K562 (cell line): Measurements from ENCODE around the gene CRELD2. TPM values are rescaled to one million over a fixed set of nuclear protein-coding genes. Genes with fewer than 3 reads are reported as not detected.

Experiments used
- ATAC-seq: fragments of 200-7000 bp; cut with Tn5 transposase; 3 replicates; pipeline ENCODE4 v1.9.1; 2020; ENCODE audit warnings: moderate library complexity
- BruUV-seq: library from RNA; stranded (reverse); fragments of 400-500 nt; replicated peaks from 2 replicates; lab custom pipeline; 2021; lab: Mats Ljungman, UMichigan
- CTCF ChIA-PET: fragments of 300-600 bp; formaldehyde crosslinking; extraction: SDS; loops from one replicate; lab custom pipeline; 2021; ENCODE audit warnings: low intra/inter-chr PET ratio; lab: Yijun Ruan, JAX
- POLR2A ChIA-PET: fragments of 300-600, 350-650 bp; sonication (Branson Sonifier 250); formaldehyde crosslinking; extraction: SDS; loops from one replicate; lab custom pipeline; 2021; ENCODE audit warnings: antibody characterized with exemption, inconsistent platforms; lab: Yijun Ruan, JAX
- DNase-seq, 4 experiments: peaks; one replicate each; pipeline versions ENCODE4 v3.0.0 to v3.0.0-alpha.2; 2011 to 2018; ENCODE audit warnings: low spot score in 3 of 4, mixed read lengths in 3 of 4; ENCODE audit errors: extremely low read depth in 1 of 4
- FAIRE-seq: peaks from 2 replicates; lab custom pipeline; 2011; peaks lifted over from hg19 to GRCh38; lab: Jason Lieb, UNC
- H2AFZ ChIP-seq: 2 replicates; pipeline ENCODE4 v1.6.0; 2011; ENCODE audit warnings: low read depth, low read length, control low read depth, inconsistent platforms
- H3K27ac ChIP-seq: fragments of 200-600 bp; 3 replicates; pipeline ENCODE4 v1.8.0; 2011; ENCODE audit warnings: low read depth, mild to moderate bottlenecking, control low read depth, inconsistent platforms, low read length, moderate library complexity, mixed read lengths; ENCODE audit errors: extremely low read depth
- H3K27me3 ChIP-seq, 2 experiments: fragments of 300-600 bp in 1 of 2; 2 replicates in 1 of 2; 3 replicates in 1 of 2; pipeline versions ENCODE4 v1.6.0 to v1.8.0; 2011; ENCODE audit warnings: inconsistent platforms in 2 of 2, low read length in 2 of 2, mild to moderate bottlenecking in 1 of 2, mixed read lengths in 1 of 2, moderate library complexity in 1 of 2; ENCODE audit not compliant: control insufficient read depth in 2 of 2, insufficient read depth in 2 of 2
- H3K36me3 ChIP-seq: fragments of 300-600 bp; 3 replicates; pipeline ENCODE4 v1.8.0; 2011; ENCODE audit warnings: mild to moderate bottlenecking, low read length, inconsistent platforms; ENCODE audit not compliant: control insufficient read depth, insufficient read depth
- H3K4me1 ChIP-seq, 2 experiments: fragments of 200-600 bp in 1 of 2; replicated peaks in 1 of 2; 2 replicates in 1 of 2; 3 replicates in 1 of 2; pipeline versions ENCODE4 v1.5.1 to v1.8.0; 2011; ENCODE audit warnings: inconsistent platforms in 2 of 2, low read length in 2 of 2, mild to moderate bottlenecking in 1 of 2, mixed read lengths in 1 of 2, moderate library complexity in 1 of 2; ENCODE audit not compliant: control insufficient read depth in 2 of 2, insufficient read depth in 2 of 2
- H3K4me2 ChIP-seq: 2 replicates; pipeline ENCODE4 v1.6.1; 2011; ENCODE audit warnings: low read length, control low read depth, inconsistent platforms, mixed read lengths; ENCODE audit not compliant: insufficient read depth
- H3K4me3 ChIP-seq: fragments of 200-600 bp; sonication (generic), shearing (Covaris generic); 2 replicates; pipeline ENCODE4 v1.5.1; 2016; ENCODE audit warnings: control low read depth, inconsistent platforms
- H3K79me2 ChIP-seq: fragments of 200-600 bp; 3 replicates; pipeline ENCODE4 v1.8.0; 2011; ENCODE audit warnings: low read length, inconsistent platforms; ENCODE audit not compliant: control insufficient read depth, insufficient read depth
- H3K9ac ChIP-seq, 2 experiments: 2 replicates each; pipeline versions ENCODE4 v1.6.0 to v1.6.1; 2011; ENCODE audit warnings: low read depth in 2 of 2, low read length in 2 of 2, control low read depth in 1 of 2, inconsistent platforms in 1 of 2, mild to moderate bottlenecking in 1 of 2, mixed read lengths in 1 of 2; ENCODE audit not compliant: insufficient read depth in 1 of 2
- H3K9me1 ChIP-seq: one replicate; pipeline ENCODE4 v1.6.0; 2011; ENCODE audit warnings: inconsistent platforms, mild to moderate bottlenecking, low read length, moderate library complexity; ENCODE audit not compliant: control insufficient read depth, insufficient read depth
- H3K9me3 ChIP-seq: replicated peaks from 2 replicates; pipeline ENCODE4 v1.5.1; 2011; ENCODE audit warnings: low read depth, low read length, inconsistent platforms; ENCODE audit not compliant: control insufficient read depth, insufficient read depth
- H4K20me1 ChIP-seq: replicated peaks from 2 replicates; pipeline ENCODE4 v1.6.1; 2011; ENCODE audit warnings: low read length, inconsistent platforms, mixed read lengths; ENCODE audit not compliant: control insufficient read depth, insufficient read depth
- BDP1 ChIP-seq: IDR thresholded peaks from 3 replicates; pipeline ENCODE4 v1.6.1; 2011; ENCODE audit not compliant: insufficient read length, insufficient read depth
- CREB1 ChIP-seq, 2 experiments: sonication (generic) in 1 of 2; formaldehyde crosslinking in 1 of 2; IDR thresholded peaks; 2 replicates each; pipeline versions ENCODE4 v1.6.1 to v1.8.0; 2012 to 2022; ENCODE audit warnings: inconsistent platforms in 1 of 2, mild to moderate bottlenecking in 1 of 2, missing genetic modification reagents in 1 of 2, moderate library complexity in 1 of 2
- ESRRA ChIP-seq: fragments of 450-650 bp; IDR thresholded peaks from 2 replicates; pipeline ENCODE4 v1.6.1; 2014; ENCODE audit warnings: low read depth, mild to moderate bottlenecking, moderate library complexity, borderline replicate concordance
- IRF9 ChIP-seq: fragments of 450-650 bp; IDR thresholded peaks from 2 replicates; pipeline ENCODE4 v1.6.1; 2016; ENCODE audit warnings: missing biosample characterization, missing genetic modification characterization
- NKRF ChIP-seq: fragments of 450-650 bp; IDR thresholded peaks from 2 replicates; pipeline ENCODE4 v1.6.1; 2016; ENCODE audit warnings: borderline replicate concordance
- NUFIP1 ChIP-seq: fragments of 450-650 bp; IDR thresholded peaks from 2 replicates; pipeline ENCODE4 v1.6.1; 2018; ENCODE audit not compliant: partially characterized antibody
- POLR3G ChIP-seq: IDR thresholded peaks from 2 replicates; pipeline ENCODE4 v1.6.1; 2011; ENCODE audit not compliant: insufficient read length, insufficient replicate concordance; ENCODE audit errors: extremely low read depth
- SMARCE1 ChIP-seq: fragments of 450-650 bp; IDR thresholded peaks from 2 replicates; pipeline ENCODE4 v1.7.1; 2016; ENCODE audit warnings: mild to moderate bottlenecking
- TARDBP ChIP-seq: fragments of 450-650 bp; IDR thresholded peaks from 2 replicates; pipeline ENCODE4 v1.6.1; 2016
- TBP ChIP-seq: optimal IDR thresholded peaks from 2 replicates; pipeline ENCODE3; 2011; ENCODE audit warnings: low read depth, low read length, improper control_type of control experiment
- TCF7 ChIP-seq: sonication (generic); IDR thresholded peaks from 2 replicates; pipeline ENCODE4 v1.6.1; 2016; ENCODE audit warnings: antibody characterized with exemption, borderline replicate concordance
- ZNF133 ChIP-seq: fragments of 250-450 bp; sonication (Bioruptor Pico); IDR thresholded peaks from 2 replicates; pipeline ENCODE4 v1.4.0; 2020; ENCODE audit warnings: mild to moderate bottlenecking
- WGBS: fragments of 100-300 bp; shearing (Covaris generic); methylation state at CpG from one replicate; pipeline ENCODE4 v1.1.6; 2016; ENCODE audit warnings: low coverage, mixed read lengths; ENCODE audit not compliant: insufficient coverage; ENCODE audit errors: missing lambda C conversion rate; 5-methylcytosine and 5-hydroxymethylcytosine counted together
- in situ Hi-C: fragments of 300-500 bp; cut with MboI; formaldehyde crosslinking; loops from 4 replicates; pipeline ENCODE4 v1.15.0; 2018; ENCODE audit warnings: inconsistent platforms, mixed read lengths
- intact Hi-C: fragments of 100-400 bp; cut with micrococcal nuclease; formaldehyde crosslinking; loops from 2 replicates; pipeline ENCODE4 v1.14.2; 2022
- polyA plus RNA-seq, 8 experiments: library from polyadenylated mRNA; depleted of rRNA in 4 of 8; stranded (reverse) in 5 of 8; unstranded in 3 of 8; fragments of >200 nt; fragmentation: Nextera tagmentation in 2 of 8; fragmentation: Illumina TruSeq in 1 of 8; extraction: Ambion mirVana in 2 of 8; extraction: Trizol in 1 of 8; gene quantifications; 2 replicates each; pipeline versions ENCODE4 v1.2.1 to v1.2.3, GENCODE V29; 2011 to 2014; ENCODE audit warnings: inconsistent platforms in 1 of 8, missing spikeins in 1 of 8
- total RNA-seq, 7 experiments: library from RNA; depleted of rRNA in 6 of 7; stranded (reverse); fragments of >200 nt in 6 of 7; fragmentation: Illumina TruSeq in 2 of 7; extraction: Trizol in 2 of 7; gene quantifications; 2 replicates each; pipeline versions ENCODE4 v1.2.1 to v1.2.3, GENCODE V29; 2011 to 2021; ENCODE audit warnings: low replicate concordance in 1 of 7
- TF ChIP-seq, protein P1 (sequence below): sonication (generic); formaldehyde crosslinking; IDR thresholded peaks from 2 replicates; pipeline ENCODE4 v1.4.0; 2020; ENCODE audit warnings: mild to moderate bottlenecking, missing genetic modification reagents

Gene CRELD2
- total and polyA plus RNA-seq, 9 of the 15 experiments (the other 6 are each of a cell fraction or from before 2014, with no cell fraction given) = 0.96 to 25.3 (median 8.8) TPM

DNA sequence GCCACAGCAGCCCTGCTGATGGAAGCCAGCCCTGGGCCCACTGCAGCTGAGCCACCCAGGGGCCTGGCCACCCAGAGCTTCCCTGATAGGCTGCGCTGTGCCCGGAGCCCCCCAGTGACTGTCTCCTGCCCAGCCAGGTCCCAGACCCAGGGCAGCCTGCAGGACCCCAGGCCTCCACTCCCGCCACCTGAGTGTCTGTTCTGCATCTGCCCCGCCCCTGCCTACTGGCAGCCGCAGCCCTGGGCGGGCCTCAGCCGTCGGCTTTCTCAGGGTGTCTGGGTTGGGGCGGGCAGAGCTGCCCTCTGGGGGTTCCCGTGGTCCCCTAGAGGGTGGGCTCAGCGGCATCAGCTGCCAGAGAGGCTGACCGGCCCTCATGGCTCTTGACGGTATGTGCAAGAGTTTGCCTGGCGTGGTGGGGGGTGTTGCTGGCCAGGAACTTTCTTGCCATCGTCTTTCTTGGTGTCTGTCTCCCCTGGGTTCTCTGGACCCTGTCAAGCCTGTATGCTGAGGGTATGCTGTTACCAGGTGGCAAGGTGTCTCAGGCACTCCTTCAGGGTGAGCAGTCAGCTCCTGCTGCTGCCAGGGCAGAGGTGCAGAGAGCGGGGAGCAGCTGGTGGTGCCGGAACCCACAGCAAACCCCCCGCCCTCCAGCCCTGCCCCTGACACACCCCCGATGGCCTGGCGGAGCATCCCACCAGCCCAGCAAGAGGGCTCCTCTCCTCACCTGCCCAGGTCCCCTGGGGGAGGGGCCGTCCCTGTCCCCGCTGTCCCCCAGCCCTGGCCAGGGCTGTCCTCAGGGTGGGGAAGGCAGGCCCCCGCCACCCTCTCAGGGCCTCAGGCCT lies 29.9 kb downstream of the CRELD2 start:
- H3K4me1 ChIP-seq = peaks cover 5 to 89% of the 10 kb centered on the region in 2 experiments; a peak in 3 of 5 replicates
- FAIRE-seq (no peak), ATAC-seq (no peak), DNase-seq (no peak)
- H3K4me2 ChIP-seq = no peak overlapping the region
- no peaks in the 10 kb centered on the region for H3K36me3 ChIP-seq
- no peak overlapping the region for H3K9ac ChIP-seq
- ChIA-PET CTCF (no interaction called here), POLR2A (no interaction called here)
- no peaks in the 10 kb centered on the region for H3K9me3 ChIP-seq
- no peak overlapping the region for H3K4me3 ChIP-seq
- H2AFZ ChIP-seq = no peak overlapping the region
- BruUV-seq = no TSS peak
- no peaks in the 10 kb centered on the region for H3K79me2 ChIP-seq
- H3K27me3 ChIP-seq = no peaks in the 10 kb centered on the region
- in situ Hi-C loops (no loop called here), intact Hi-C loops (no loop called here)
- WGBS = 82% methylated on average over 7 of the region's 23 CpGs
- no peak for TF ChIP-seq IRF9
- TF ChIP-seq, protein P1, sequence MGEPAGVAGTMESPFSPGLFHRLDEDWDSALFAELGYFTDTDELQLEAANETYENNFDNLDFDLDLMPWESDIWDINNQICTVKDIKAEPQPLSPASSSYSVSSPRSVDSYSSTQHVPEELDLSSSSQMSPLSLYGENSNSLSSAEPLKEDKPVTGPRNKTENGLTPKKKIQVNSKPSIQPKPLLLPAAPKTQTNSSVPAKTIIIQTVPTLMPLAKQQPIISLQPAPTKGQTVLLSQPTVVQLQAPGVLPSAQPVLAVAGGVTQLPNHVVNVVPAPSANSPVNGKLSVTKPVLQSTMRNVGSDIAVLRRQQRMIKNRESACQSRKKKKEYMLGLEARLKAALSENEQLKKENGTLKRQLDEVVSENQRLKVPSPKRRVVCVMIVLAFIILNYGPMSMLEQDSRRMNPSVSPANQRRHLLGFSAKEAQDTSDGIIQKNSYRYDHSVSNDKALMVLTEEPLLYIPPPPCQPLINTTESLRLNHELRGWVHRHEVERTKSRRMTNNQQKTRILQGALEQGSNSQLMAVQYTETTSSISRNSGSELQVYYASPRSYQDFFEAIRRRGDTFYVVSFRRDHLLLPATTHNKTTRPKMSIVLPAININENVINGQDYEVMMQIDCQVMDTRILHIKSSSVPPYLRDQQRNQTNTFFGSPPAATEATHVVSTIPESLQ (CRISPR knock-in tag) = no peak
- no peak for TF ChIP-seq TBP
- no peak for TF ChIP-seq NKRF
- TF ChIP-seq ESRRA = no peak
- TF ChIP-seq TCF7 = no peak
- TF ChIP-seq SMARCE1 = no peak
- no peak for TF ChIP-seq CREB1 (IDR thresholded peaks at IDR 0.05)
- TF ChIP-seq CREB1 (CRISPR knock-in tag; IDR thresholded peaks at IDR 0.05) = no peak
- TF ChIP-seq POLR3G = no peak
- no peak for TF ChIP-seq ZNF133 (CRISPR knock-in tag)
- no peak for TF ChIP-seq BDP1
- no peak for TF ChIP-seq TARDBP
- TF ChIP-seq NUFIP1 = no peak
- no peaks in the 10 kb centered on the region for H4K20me1 ChIP-seq
- no peaks in the 10 kb centered on the region for H3K9me1 ChIP-seq
- H3K27ac ChIP-seq = no peak overlapping the region
